H54 (cell line): Measurements from ENCODE around the gene ICA1.
A peak's percentile ranks its signal among the peaks of the same experiment; 100 is the strongest.
"Not testable (repeated sequence)": the region's sequence is repeated elsewhere in the genome, so short reads cannot be mapped to it uniquely, and the experiment has no call there.

Experiments
- DNase-seq: peaks from one replicate; pipeline ENCODE4 v3.0.0; 2011; ENCODE audit warnings: low spot score, mixed read lengths; ENCODE audit not compliant: insufficient read length
- FAIRE-seq: peaks from 3 replicates; lab custom pipeline; 2011; peaks lifted over from hg19 to GRCh38; lab: Jason Lieb, UNC
- POLR2A ChIP-seq: IDR thresholded peaks from 2 replicates; pipeline ENCODE4 v1.6.1; 2011; ENCODE audit warnings: low read depth, mild to moderate bottlenecking, low read length

The ICA1 gene

GRCh38 chr7:8109196-8110022 lies 152.6 kb downstream of the ICA1 start:
- FAIRE-seq (no peak), DNase-seq (peak; percentile 55)
- no peak for TF ChIP-seq POLR2A

GRCh38 chr7:8105449-8106095 lies 156.4 kb downstream of the ICA1 start:
- TF ChIP-seq POLR2A = no peak
- DNase-seq (no peak), FAIRE-seq (no peak)

- no peak for FAIRE-seq
- TF ChIP-seq POLR2A = no peak
- DNase-seq = no peak
Measured at GRCh38 chr7:8103282-8103681, 158.7 kb downstream of the ICA1 start.

GRCh38 chr7:8101292-8101691 lies 160.7 kb downstream of the ICA1 start:
- not testable (repeated sequence) for DNase-seq, FAIRE-seq

- FAIRE-seq (no peak), DNase-seq (no peak)
- TF ChIP-seq POLR2A = no peak
Measured at GRCh38 chr7:8094164-8095140, 167.5 kb downstream of the ICA1 start.

- no peak for TF ChIP-seq POLR2A
- DNase-seq = no peak
- no peak for FAIRE-seq
Measured at GRCh38 chr7:8092140-8092539, 169.8 kb downstream of the ICA1 start.

GRCh38 chr7:8089036-8089780 lies 172.8 kb downstream of the ICA1 start:
- DNase-seq = no peak
- no peak for FAIRE-seq
- TF ChIP-seq POLR2A = no peak

- DNase-seq (no peak), FAIRE-seq (no peak)
- TF ChIP-seq POLR2A = no peak
Measured at GRCh38 chr7:8086239-8086638, 175.7 kb downstream of the ICA1 start.

GRCh38 chr7:8085420-8085819 lies 176.5 kb downstream of the ICA1 start:
- DNase-seq (no peak), FAIRE-seq (no peak)
- no peak for TF ChIP-seq POLR2A

- no peak for TF ChIP-seq POLR2A
- FAIRE-seq (peak; percentile 67), DNase-seq (no peak)
Measured at GRCh38 chr7:8084836-8085235, 177.1 kb downstream of the ICA1 start.

- no peak for TF ChIP-seq POLR2A
- peak; percentile 87 for FAIRE-seq
- DNase-seq = no peak
Measured at GRCh38 chr7:8082762-8083161, 179.2 kb downstream of the ICA1 start.

- DNase-seq = no peak
- TF ChIP-seq POLR2A = no peak
- FAIRE-seq = no peak
Measured at GRCh38 chr7:8078418-8078817, 183.5 kb downstream of the ICA1 start.
